ENCODE measurements around the gene KRT31. TPM values are rescaled to one million over a fixed set of nuclear protein-coding genes. Genes with fewer than 3 reads are reported as not detected.

KRT31 gene
- polyA plus RNA-seq, 2 of the 4 experiments (the other 2 are of a cell fraction) = not detected

- no peaks in the 10 kb centered on the region for H3K4me1 ChIP-seq
- CTCF ChIA-PET = interaction anchor here (0.7 to 1.2 kb wide), 3 partner anchors 155 to 255 kb away, joined by 3 to 4 read pairs (median 3); no protein-coding TSS in a partner anchor
- H3K4me2 ChIP-seq = no peak overlapping the region
- ATAC-seq = no peak
- H3K4me3 ChIP-seq = no peak overlapping the region
- no peaks in the 10 kb centered on the region for H3K9me3 ChIP-seq
- H3K27ac ChIP-seq = no peak overlapping the region
- FAIRE-seq = no peak
- DNase-seq (ENCODE audit: low read depth in 1 of 2, low spot score in 1 of 2) = no peak
- 65% methylated on average over 5 of the region's 5 CpGs for WGBS (ENCODE audit: missing lambda C conversion rate)
- POLR2A ChIA-PET = no interaction called here
- TF ChIP-seq RNF2 (IDR thresholded peaks at IDR 0.05; ENCODE audit: borderline replicate concordance, low read depth) = no peak
- TF ChIP-seq JUNB (IDR thresholded peaks at IDR 0.05) = no peak
- TF ChIP-seq POLR2A (IDR thresholded peaks at IDR 0.05; ENCODE audit: low read length) = no peak
- no peak for TF ChIP-seq CBX8 (IDR thresholded peaks at IDR 0.05)
- TF ChIP-seq RFX5 (IDR thresholded peaks at IDR 0.05) = no peak
- TF ChIP-seq ZSCAN20 (CRISPR knock-in tag; IDR thresholded peaks at IDR 0.05) = no peak
- no peak for TF ChIP-seq FOSB (CRISPR knock-in tag; IDR thresholded peaks at IDR 0.05)
- TF ChIP-seq POLR2AphosphoS2 (conservative IDR thresholded peaks at IDR 0.05; ENCODE audit: low read length) = no peak
- no peak for TF ChIP-seq TP53 (CRISPR knock-in tag; IDR thresholded peaks at IDR 0.05)
- TF ChIP-seq SMC3 (IDR thresholded peaks at IDR 0.05) = no peak
- TF ChIP-seq HDAC2 (IDR thresholded peaks at IDR 0.05) = no peak
- no peak for TF ChIP-seq CTCF (IDR thresholded peaks at IDR 0.05)
Observed at GRCh38 chr17:41393294-41393693, 4.1 kb downstream of the KRT31 start.

GRCh38 chr17:41392278-41392677 is 5.1 kb downstream of the KRT31 start:
- no peak overlapping the region for H3K27ac ChIP-seq
- ChIA-PET POLR2A (no interaction called here), CTCF (interaction anchor here (1.4 to 1.6 kb wide), 3 partner anchors 18 to 535 kb away, joined by 3 to 4 read pairs (median 4); no protein-coding TSS in a partner anchor)
- TF ChIP-seq CHD2 (IDR thresholded peaks at IDR 0.05; ENCODE audit: low read length, partially characterized antibody) (no peak), FOSL2 (IDR thresholded peaks at IDR 0.05) (no peak), FOSL2 (CRISPR knock-in tag; IDR thresholded peaks at IDR 0.05) (no peak), HOXB5 (CRISPR knock-in tag; IDR thresholded peaks at IDR 0.05) (no peak), CBX8 (IDR thresholded peaks at IDR 0.05) (no peak), PHF8 (IDR thresholded peaks at IDR 0.05; ENCODE audit: borderline replicate concordance, low read depth) (no peak), NFE2L2 (conservative IDR thresholded peaks at IDR 0.05; ENCODE audit: low read length) (no peak), TP53 (CRISPR knock-in tag; IDR thresholded peaks at IDR 0.05) (no peak), EP300 (IDR thresholded peaks at IDR 0.05) (no peak), HOXB13 (CRISPR knock-in tag; IDR thresholded peaks at IDR 0.05; ENCODE audit: low read depth) (no peak), POLR2A (IDR thresholded peaks at IDR 0.05; ENCODE audit: low read length) (no peak), RNF2 (IDR thresholded peaks at IDR 0.05; ENCODE audit: borderline replicate concordance, low read depth) (no peak), NPAS2 (CRISPR knock-in tag; IDR thresholded peaks at IDR 0.05; ENCODE audit: borderline replicate concordance) (no peak), SREBF2 (IDR thresholded peaks at IDR 0.05) (no peak), BHLHE40 (IDR thresholded peaks at IDR 0.05; ENCODE audit: low read depth, low read length) (no peak), RCOR1 (IDR thresholded peaks at IDR 0.05; ENCODE audit: low read depth, low read length) (no peak), RARB (CRISPR knock-in tag; IDR thresholded peaks at IDR 0.05) (no peak)
- TF ChIP-seq, protein P1, sequence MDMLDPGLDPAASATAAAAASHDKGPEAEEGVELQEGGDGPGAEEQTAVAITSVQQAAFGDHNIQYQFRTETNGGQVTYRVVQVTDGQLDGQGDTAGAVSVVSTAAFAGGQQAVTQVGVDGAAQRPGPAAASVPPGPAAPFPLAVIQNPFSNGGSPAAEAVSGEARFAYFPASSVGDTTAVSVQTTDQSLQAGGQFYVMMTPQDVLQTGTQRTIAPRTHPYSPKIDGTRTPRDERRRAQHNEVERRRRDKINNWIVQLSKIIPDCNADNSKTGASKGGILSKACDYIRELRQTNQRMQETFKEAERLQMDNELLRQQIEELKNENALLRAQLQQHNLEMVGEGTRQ (IDR thresholded peaks at IDR 0.05) = no peak
- TF ChIP-seq, protein P2, sequence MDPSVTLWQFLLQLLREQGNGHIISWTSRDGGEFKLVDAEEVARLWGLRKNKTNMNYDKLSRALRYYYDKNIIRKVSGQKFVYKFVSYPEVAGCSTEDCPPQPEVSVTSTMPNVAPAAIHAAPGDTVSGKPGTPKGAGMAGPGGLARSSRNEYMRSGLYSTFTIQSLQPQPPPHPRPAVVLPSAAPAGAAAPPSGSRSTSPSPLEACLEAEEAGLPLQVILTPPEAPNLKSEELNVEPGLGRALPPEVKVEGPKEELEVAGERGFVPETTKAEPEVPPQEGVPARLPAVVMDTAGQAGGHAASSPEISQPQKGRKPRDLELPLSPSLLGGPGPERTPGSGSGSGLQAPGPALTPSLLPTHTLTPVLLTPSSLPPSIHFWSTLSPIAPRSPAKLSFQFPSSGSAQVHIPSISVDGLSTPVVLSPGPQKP (IDR thresholded peaks at IDR 0.05; ENCODE audit: low read depth, low read length) = no peak
- DNase-seq (ENCODE audit: low read depth in 1 of 2, low spot score in 1 of 2) = no peak
- ATAC-seq = no peak
- no peak overlapping the region for H3K4me2 ChIP-seq
- H3K9me3 ChIP-seq = 0 out of 3 replicates have a peak, but pooled peaks cover 5% of the 10 kb centered on the region
- H3K4me3 ChIP-seq = no peak overlapping the region
- 91% methylated on average over 1 of the region's 1 CpG for WGBS (ENCODE audit: missing lambda C conversion rate)
- FAIRE-seq = no peak
- H3K4me1 ChIP-seq = no peaks in the 10 kb centered on the region

Data from A549 (cell line).